K562 (cell line): ENCODE measurements around the gene CNDP1. TPM values are rescaled to one million over a fixed set of nuclear protein-coding genes. Genes with fewer than 3 reads are reported as not detected.

Source experiments
- ATF4 ChIP-seq: fragments of 450-650 bp; formaldehyde crosslinking; IDR thresholded peaks from 2 replicates; pipeline ENCODE4 v1.4.0; 2022; ENCODE audit warnings: mild to moderate bottlenecking, moderate library complexity
- CBX3 ChIP-seq, 2 experiments: IDR thresholded peaks; 1 replicate in 1 of 2; 2 replicates in 1 of 2; pipeline ENCODE4 v1.6.1; 2012; ENCODE audit warnings: inconsistent platforms in 2 of 2, low read length in 2 of 2, borderline replicate concordance in 1 of 2, control low read depth in 1 of 2
- CEBPB ChIP-seq: fragments of 450-650 bp; IDR thresholded peaks from 2 replicates; pipeline ENCODE4 v1.6.1; 2016; ENCODE audit warnings: missing genetic modification characterization, missing compliant biosample characterization
- CHD1 ChIP-seq: fragments of 200-600 bp; sonication (generic); IDR thresholded peaks from one replicate; pipeline ENCODE4 v1.6.1; 2012; ENCODE audit warnings: mild to moderate bottlenecking, moderate library complexity, low read length, inconsistent platforms
- FOXA3 ChIP-seq, 2 experiments: fragments of 450-650 bp in 1 of 2; sonication (generic) in 1 of 2; formaldehyde crosslinking; IDR thresholded peaks in 1 of 2; conservative IDR thresholded peaks in 1 of 2; 2 replicates each; pipeline versions ENCODE4 v1.4.0 to v1.8.0; 2020 to 2022; ENCODE audit warnings: mild to moderate bottlenecking in 2 of 2, missing genetic modification reagents in 1 of 2
- SPI1 ChIP-seq: IDR thresholded peaks from 2 replicates; pipeline ENCODE4 v1.6.1; 2011; ENCODE audit warnings: low read depth, low read length, control low read depth, borderline replicate concordance
- TAF1 ChIP-seq: IDR thresholded peaks from 2 replicates; pipeline ENCODE4 v1.6.1; 2011; ENCODE audit warnings: mild to moderate bottlenecking, low read length, moderate library complexity; ENCODE audit not compliant: insufficient read depth, control insufficient read depth, severe bottlenecking; ENCODE audit errors: extremely low read depth
- TRIM24 ChIP-seq, 2 experiments: fragments of 450-650 bp; IDR thresholded peaks; 2 replicates each; pipeline ENCODE4 v1.6.1; 2016
- TSC22D4 ChIP-seq: fragments of 450-650 bp; IDR thresholded peaks from 2 replicates; pipeline ENCODE4 v1.6.1; 2016; ENCODE audit warnings: missing genetic modification characterization, missing biosample characterization, control low read depth
- ZBTB33 ChIP-seq: sonication (generic); formaldehyde crosslinking; IDR thresholded peaks from 2 replicates; pipeline ENCODE4 v1.8.1; 2023; ENCODE audit warnings: mild to moderate bottlenecking, missing genetic modification reagents
- ZNF143 ChIP-seq: sonication (generic); formaldehyde crosslinking; IDR thresholded peaks from 2 replicates; pipeline ENCODE4 v1.9.0; 2022; ENCODE audit warnings: mild to moderate bottlenecking, missing genetic modification reagents
- ZNF584 ChIP-seq: fragments of 200-800 bp; sonication (Bioruptor generic); IDR thresholded peaks from 2 replicates; pipeline ENCODE4 v1.6.1; 2016; ENCODE audit warnings: low read depth, mild to moderate bottlenecking, missing genetic modification characterization, missing compliant biosample characterization
- ZNF644 ChIP-seq: fragments of 200-800 bp; sonication (Bioruptor generic); IDR thresholded peaks from 2 replicates; pipeline ENCODE4 v1.6.1; 2016; ENCODE audit warnings: low read depth, missing genetic modification characterization, missing compliant biosample characterization
- polyA plus RNA-seq, 8 experiments: library from polyadenylated mRNA; depleted of rRNA in 4 of 8; stranded (reverse) in 5 of 8; unstranded in 3 of 8; fragments of >200 nt; fragmentation: Nextera tagmentation in 2 of 8; fragmentation: Illumina TruSeq in 1 of 8; extraction: Ambion mirVana in 2 of 8; extraction: Trizol in 1 of 8; gene quantifications; 2 replicates each; pipeline versions ENCODE4 v1.2.1 to v1.2.3, GENCODE V29; 2011 to 2014; ENCODE audit warnings: inconsistent platforms in 1 of 8, missing spikeins in 1 of 8
- total RNA-seq, 7 experiments: library from RNA; depleted of rRNA in 6 of 7; stranded (reverse); fragments of >200 nt in 6 of 7; fragmentation: Illumina TruSeq in 2 of 7; extraction: Trizol in 2 of 7; gene quantifications; 2 replicates each; pipeline versions ENCODE4 v1.2.1 to v1.2.3, GENCODE V29; 2011 to 2021; ENCODE audit warnings: low replicate concordance in 1 of 7
- TF ChIP-seq, protein P1 (sequence below), 2 experiments: fragments of 450-650 bp in 1 of 2; sonication (generic) in 1 of 2; formaldehyde crosslinking in 1 of 2; IDR thresholded peaks; 2 replicates each; pipeline versions ENCODE4 v1.7.1 to v1.9.0; 2016 to 2022; ENCODE audit warnings: inconsistent platforms in 1 of 2, mild to moderate bottlenecking in 1 of 2, missing genetic modification reagents in 1 of 2

CNDP1 gene
- total and polyA plus RNA-seq, 9 of the 15 experiments (the other 6 are each of a cell fraction or from before 2014, with no cell fraction given) = not detected

- TF ChIP-seq ZNF143 (CRISPR knock-in tag) (no peak), ZNF644 (tag) (no peak), CHD1 (no peak), CEBPB (tag) (no peak), ATF4 (CRISPR knock-in tag) (0 out of 2 replicates have a peak, but pooled peaks have one; percentile 16), FOXA3 (CRISPR knock-in tag; conservative IDR thresholded peaks at IDR 0.05 in 1 of 2, IDR thresholded peaks at IDR 0.05 in 1 of 2) (no peak), ZBTB33 (no peak), SPI1 (peak; percentile 31; the same call in 1 of the 2 replicates), TSC22D4 (tag) (no peak), ZNF584 (CRISPR knock-in tag) (no peak), TAF1 (no peak), CBX3 (IDR thresholded peaks at IDR 0.05; ENCODE audit: borderline replicate concordance in 1 of 2, low read length in 2 of 2) (no peak), TRIM24 (IDR thresholded peaks at IDR 0.05) (no peak)
- TF ChIP-seq, protein P1, sequence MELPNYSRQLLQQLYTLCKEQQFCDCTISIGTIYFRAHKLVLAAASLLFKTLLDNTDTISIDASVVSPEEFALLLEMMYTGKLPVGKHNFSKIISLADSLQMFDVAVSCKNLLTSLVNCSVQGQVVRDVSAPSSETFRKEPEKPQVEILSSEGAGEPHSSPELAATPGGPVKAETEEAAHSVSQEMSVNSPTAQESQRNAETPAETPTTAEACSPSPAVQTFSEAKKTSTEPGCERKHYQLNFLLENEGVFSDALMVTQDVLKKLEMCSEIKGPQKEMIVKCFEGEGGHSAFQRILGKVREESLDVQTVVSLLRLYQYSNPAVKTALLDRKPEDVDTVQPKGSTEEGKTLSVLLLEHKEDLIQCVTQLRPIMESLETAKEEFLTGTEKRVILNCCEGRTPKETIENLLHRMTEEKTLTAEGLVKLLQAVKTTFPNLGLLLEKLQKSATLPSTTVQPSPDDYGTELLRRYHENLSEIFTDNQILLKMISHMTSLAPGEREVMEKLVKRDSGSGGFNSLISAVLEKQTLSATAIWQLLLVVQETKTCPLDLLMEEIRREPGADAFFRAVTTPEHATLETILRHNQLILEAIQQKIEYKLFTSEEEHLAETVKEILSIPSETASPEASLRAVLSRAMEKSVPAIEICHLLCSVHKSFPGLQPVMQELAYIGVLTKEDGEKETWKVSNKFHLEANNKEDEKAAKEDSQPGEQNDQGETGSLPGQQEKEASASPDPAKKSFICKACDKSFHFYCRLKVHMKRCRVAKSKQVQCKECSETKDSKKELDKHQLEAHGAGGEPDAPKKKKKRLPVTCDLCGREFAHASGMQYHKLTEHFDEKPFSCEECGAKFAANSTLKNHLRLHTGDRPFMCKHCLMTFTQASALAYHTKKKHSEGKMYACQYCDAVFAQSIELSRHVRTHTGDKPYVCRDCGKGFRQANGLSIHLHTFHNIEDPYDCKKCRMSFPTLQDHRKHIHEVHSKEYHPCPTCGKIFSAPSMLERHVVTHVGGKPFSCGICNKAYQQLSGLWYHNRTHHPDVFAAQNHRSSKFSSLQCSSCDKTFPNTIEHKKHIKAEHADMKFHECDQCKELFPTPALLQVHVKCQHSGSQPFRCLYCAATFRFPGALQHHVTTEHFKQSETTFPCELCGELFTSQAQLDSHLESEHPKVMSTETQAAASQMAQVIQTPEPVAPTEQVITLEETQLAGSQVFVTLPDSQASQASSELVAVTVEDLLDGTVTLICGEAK (IDR thresholded peaks at IDR 0.05) = 0 out of 2 replicates have a peak, but pooled peaks have one; percentile 8
- TF ChIP-seq, protein P1 (CRISPR knock-in tag; IDR thresholded peaks at IDR 0.05) = no peak
These were observed 35.3 kb upstream of the CNDP1 start (continued) for GRCh38 chr18:74498712-74499627.
